ENCODE data around the gene FLVCR2. TPM values are rescaled to one million over a fixed set of nuclear protein-coding genes. Genes with fewer than 3 reads are reported as not detected.

FLVCR2 gene
- total RNA-seq, 1 experiment from 2014 or later = 6.6 TPM

- no peak for TF ChIP-seq ZNF416 (CRISPR knock-in tag; IDR thresholded peaks at IDR 0.05)
- no peak for TF ChIP-seq AFF4 (CRISPR knock-in tag; IDR thresholded peaks at IDR 0.05; ENCODE audit: borderline replicate concordance)
- no peak for TF ChIP-seq ZBTB21 (CRISPR knock-in tag; IDR thresholded peaks at IDR 0.05; ENCODE audit: borderline replicate concordance)
- no peak for TF ChIP-seq GTF2I (CRISPR knock-in tag; conservative IDR thresholded peaks at IDR 0.05)
- no peak for TF ChIP-seq CREM (CRISPR knock-in tag; IDR thresholded peaks at IDR 0.05)
- TF ChIP-seq RORB (CRISPR knock-in tag; IDR thresholded peaks at IDR 0.05) = no peak
- no peak for TF ChIP-seq CTCF (IDR thresholded peaks at IDR 0.05)
- TF ChIP-seq GABPB1 (CRISPR knock-in tag; IDR thresholded peaks at IDR 0.05) = no peak
These were observed 36.8 kb downstream of the FLVCR2 start (continued) for GRCh38 chr14:75615200-75615599.

GRCh38 chr14:75619548-75619947, 41.1 kb downstream of the FLVCR2 start:
- H3K27me3 Mint-ChIP-seq (ENCODE audit: low read depth) = no peaks in the 10 kb centered on the region; the same call in 1 of the 2 replicates
- TF ChIP-seq GRHL2 (CRISPR knock-in tag; IDR thresholded peaks at IDR 0.05; ENCODE audit: insufficient replicate concordance, severe bottlenecking) = no peak
- no peak for TF ChIP-seq HMGA2 (CRISPR knock-in tag; IDR thresholded peaks at IDR 0.05)
- no peak for TF ChIP-seq ESRRA (CRISPR knock-in tag; IDR thresholded peaks at IDR 0.05; ENCODE audit: borderline replicate concordance)
- no peak for TF ChIP-seq IRF1 (CRISPR knock-in tag; IDR thresholded peaks at IDR 0.05)
- TF ChIP-seq MLX (CRISPR knock-in tag; IDR thresholded peaks at IDR 0.05) = no peak
- no peak for TF ChIP-seq NFATC4 (CRISPR knock-in tag; IDR thresholded peaks at IDR 0.05)
- TF ChIP-seq TEAD1 (CRISPR knock-in tag; IDR thresholded peaks at IDR 0.05) = no peak
- TF ChIP-seq E2F1 (CRISPR knock-in tag; IDR thresholded peaks at IDR 0.05) = no peak
- TF ChIP-seq JAZF1 (CRISPR knock-in tag; IDR thresholded peaks at IDR 0.05) = no peak
- no peak for TF ChIP-seq RELA (CRISPR knock-in tag; IDR thresholded peaks at IDR 0.05; ENCODE audit: borderline replicate concordance)
- no peak for TF ChIP-seq USF2 (CRISPR knock-in tag; IDR thresholded peaks at IDR 0.05)
- no peak for TF ChIP-seq CREM (CRISPR knock-in tag; IDR thresholded peaks at IDR 0.05)
- no peak for TF ChIP-seq FOXJ3 (CRISPR knock-in tag; IDR thresholded peaks at IDR 0.05; ENCODE audit: borderline replicate concordance)
- TF ChIP-seq CBFB (CRISPR knock-in tag; IDR thresholded peaks at IDR 0.05; ENCODE audit: low read depth) = no peak
- no peak for TF ChIP-seq ZNF317 (CRISPR knock-in tag; IDR thresholded peaks at IDR 0.05; ENCODE audit: borderline replicate concordance, low read depth)
- H3K4me1 Mint-ChIP-seq = no peaks in the 10 kb centered on the region
- no peak overlapping the region for H3K4me3 Mint-ChIP-seq
- no peaks in the 10 kb centered on the region for H3K9me3 Mint-ChIP-seq
- ATAC-seq (no peak), DNase-seq (ENCODE audit: low spot score) (no peak)
- H3K27ac Mint-ChIP-seq = no peak overlapping the region
- ChIA-PET CTCF (interaction anchor here (0.7 to 1.7 kb wide), 3 partner anchors 35 to 288 kb away, joined by 3 to 6 read pairs (median 4); no protein-coding TSS in a partner anchor), POLR2A (no interaction called here)
- H3K36me3 Mint-ChIP-seq = no peaks in the 10 kb centered on the region
